ACC112 (cell line): ENCODE measurements around the gene CLIC5.

Experiments
- H2AFZ ChIP-seq: fragments of 200-600 bp; sonication (generic); one replicate; pipeline ENCODE4 v1.6.0; 2017; ENCODE audit warnings: antibody characterized with exemption, low read length; ENCODE audit not compliant: unreplicated experiment
- H3K27ac ChIP-seq: fragments of 200-600 bp; sonication (generic); 2 replicates; pipeline ENCODE4 v1.5.1; 2014; ENCODE audit warnings: low read depth, mild to moderate bottlenecking, antibody characterized with exemption, low read length, moderate library complexity
- H3K27me3 ChIP-seq: fragments of 200-600 bp; sonication (generic); 2 replicates; pipeline ENCODE4 v1.6.1; 2014; ENCODE audit warnings: mild to moderate bottlenecking, antibody characterized with exemption, low read length, moderate library complexity, mixed read lengths; ENCODE audit not compliant: insufficient read depth
- H3K36me3 ChIP-seq: fragments of 200-600 bp; sonication (generic); 2 replicates; pipeline ENCODE4 v1.6.1; 2016; ENCODE audit warnings: mild to moderate bottlenecking, antibody characterized with exemption, low read length, moderate library complexity, mixed read lengths; ENCODE audit not compliant: insufficient read depth
- H3K4me1 ChIP-seq: fragments of 200-600 bp; sonication (generic); one replicate; pipeline ENCODE4 v1.6.1; 2016; ENCODE audit warnings: low read length, mixed read lengths; ENCODE audit not compliant: insufficient read depth, unreplicated experiment, control insufficient read depth
- H3K4me3 ChIP-seq: fragments of 200-600 bp; sonication (generic); 2 replicates; pipeline ENCODE4 v1.5.1; 2014; ENCODE audit warnings: mild to moderate bottlenecking, low read depth, low read length
- H3K79me2 ChIP-seq: fragments of 200-600 bp; sonication (generic); one replicate; pipeline ENCODE4 v1.6.0; 2016; ENCODE audit warnings: low read length; ENCODE audit not compliant: control insufficient read depth, unreplicated experiment, insufficient read depth

The CLIC5 gene

GRCh38 chr6:46035242-46035641, 19.6 kb upstream of the CLIC5 start:
- no peak overlapping the region for H2AFZ ChIP-seq
- no peaks in the 10 kb centered on the region for H3K79me2 ChIP-seq
- no peak overlapping the region for H3K4me3 ChIP-seq
- no peaks in the 10 kb centered on the region for H3K36me3 ChIP-seq
- no peaks in the 10 kb centered on the region for H3K4me1 ChIP-seq
- H3K27ac ChIP-seq = no peak overlapping the region
- H3K27me3 ChIP-seq = peaks cover 4% of the 10 kb centered on the region; the same call in 1 of the 2 replicates

- H3K4me3 ChIP-seq = no peak overlapping the region
- no peaks in the 10 kb centered on the region for H3K4me1 ChIP-seq
- H3K36me3 ChIP-seq = no peaks in the 10 kb centered on the region
- H3K79me2 ChIP-seq = no peaks in the 10 kb centered on the region
- H2AFZ ChIP-seq = no peak overlapping the region
- no peak overlapping the region for H3K27ac ChIP-seq
- H3K27me3 ChIP-seq = peaks cover 17% of the 10 kb centered on the region
These were observed 16.7 kb upstream of the CLIC5 start for GRCh38 chr6:46032110-46032998.

GRCh38 chr6:46029602-46030001, 13.9 kb upstream of the CLIC5 start:
- H3K79me2 ChIP-seq = no peaks in the 10 kb centered on the region
- H2AFZ ChIP-seq = no peak overlapping the region
- peaks cover 17% of the 10 kb centered on the region for H3K27me3 ChIP-seq
- no peak overlapping the region for H3K27ac ChIP-seq
- H3K36me3 ChIP-seq = no peaks in the 10 kb centered on the region
- H3K4me3 ChIP-seq = no peak overlapping the region
- peaks cover under 1% of the 10 kb centered on the region for H3K4me1 ChIP-seq

- Histone ChIP-seq H3K36me3 (no peaks in the 10 kb centered on the region), H3K4me1 (peaks cover 28% of the 10 kb centered on the region), H2AFZ (no peak overlapping the region), H3K4me3 (no peak overlapping the region), H3K27me3 (peaks cover 17% of the 10 kb centered on the region), H3K27ac (no peak overlapping the region), H3K79me2 (no peaks in the 10 kb centered on the region)
These were observed 10.6 kb upstream of the CLIC5 start for GRCh38 chr6:46026307-46026706.

- Histone ChIP-seq H3K4me3 (no peak overlapping the region), H2AFZ (no peak overlapping the region), H3K27ac (no peak overlapping the region)
These were observed 9.9 kb upstream of the CLIC5 start for GRCh38 chr6:46025573-46025972.

DNA sequence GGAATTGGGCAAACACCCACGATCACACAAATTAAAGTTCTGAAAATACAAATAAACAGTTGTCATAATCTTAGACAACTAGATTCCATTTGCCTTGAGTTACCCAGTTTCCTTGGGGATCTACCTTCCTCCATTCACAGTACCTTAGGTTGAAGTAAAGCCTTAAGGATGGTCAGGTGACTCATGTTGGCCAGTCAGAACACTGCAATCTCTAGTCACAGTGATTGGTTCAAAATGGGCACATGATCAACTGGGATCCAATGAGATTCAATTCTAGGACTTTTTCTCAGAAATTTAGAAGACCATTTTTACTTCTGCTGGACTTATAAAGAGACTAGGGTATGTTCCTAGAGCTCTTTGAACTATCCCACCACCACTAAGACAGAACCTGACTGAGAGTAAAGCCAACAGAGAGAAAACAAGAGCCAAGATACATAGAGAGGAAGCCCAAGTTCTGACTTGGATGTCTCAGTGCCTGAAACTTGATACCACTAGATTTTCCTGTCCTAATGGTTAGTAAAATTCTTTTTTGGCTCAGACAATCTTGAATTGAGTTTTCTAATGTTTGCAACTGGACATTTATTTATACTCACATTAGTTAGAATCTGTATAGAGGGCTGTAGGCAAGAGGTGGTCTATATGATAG, 8.6 kb upstream of the CLIC5 start:
- Histone ChIP-seq H3K27ac (peak overlapping the region; percentile 37; the same call in 1 of the 2 replicates), H3K27me3 (peaks cover 9% of the 10 kb centered on the region), H3K4me1 (peaks cover 28% of the 10 kb centered on the region), H2AFZ (no peak overlapping the region), H3K36me3 (no peaks in the 10 kb centered on the region), H3K4me3 (peak overlapping the region; percentile 31; the same call in 1 of the 2 replicates), H3K79me2 (no peaks in the 10 kb centered on the region)

More at GRCh38 chr6:46025573-46025972, 9.9 kb upstream of the CLIC5 start:
- H3K4me1 ChIP-seq = peaks cover 28% of the 10 kb centered on the region
- H3K36me3 ChIP-seq = no peaks in the 10 kb centered on the region
- H3K79me2 ChIP-seq = no peaks in the 10 kb centered on the region
- H3K27me3 ChIP-seq = peaks cover 16% of the 10 kb centered on the region

DNA sequence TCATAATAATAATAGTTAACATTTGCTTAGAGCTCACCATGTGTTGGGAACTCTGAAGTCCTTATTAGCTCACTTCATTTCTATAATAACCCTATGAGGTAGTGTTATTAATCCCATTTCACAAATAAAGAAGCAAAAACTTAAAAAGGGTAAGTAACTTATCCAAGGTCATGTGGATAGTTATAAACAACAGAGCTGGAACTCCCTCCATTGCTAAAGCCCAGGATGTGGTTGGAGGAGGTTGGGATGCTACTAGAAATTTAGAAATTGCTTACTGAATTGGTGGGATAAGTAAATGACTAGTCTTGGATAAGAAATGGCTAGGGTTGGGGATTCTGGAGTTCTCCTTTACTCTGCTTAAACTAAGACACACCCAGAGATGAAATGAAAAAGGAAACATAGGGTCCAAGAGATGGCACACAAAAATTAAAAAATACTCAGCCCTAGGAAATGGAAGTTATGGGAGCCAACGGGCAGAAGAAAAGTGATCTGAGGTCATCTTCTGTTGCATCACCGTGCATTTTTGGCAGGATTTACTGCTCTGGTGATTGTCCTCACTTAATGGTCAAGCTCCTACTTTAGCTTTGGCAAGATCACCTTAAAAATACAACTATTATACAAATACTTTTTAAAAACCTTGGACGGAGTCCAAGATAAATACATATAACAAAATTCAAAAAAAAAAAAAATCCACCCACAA, 7.7 kb upstream of the CLIC5 start:
- Histone ChIP-seq H2AFZ (no peak overlapping the region), H3K27me3 (0 out of 2 replicates have a peak, but pooled peaks cover under 1% of the 10 kb centered on the region), H3K4me3 (peak overlapping the region; percentile 31; the same call in 1 of the 2 replicates), H3K4me1 (peaks cover 28% of the 10 kb centered on the region), H3K79me2 (no peaks in the 10 kb centered on the region), H3K27ac (peak overlapping the region; percentile 68), H3K36me3 (no peaks in the 10 kb centered on the region)

DNA sequence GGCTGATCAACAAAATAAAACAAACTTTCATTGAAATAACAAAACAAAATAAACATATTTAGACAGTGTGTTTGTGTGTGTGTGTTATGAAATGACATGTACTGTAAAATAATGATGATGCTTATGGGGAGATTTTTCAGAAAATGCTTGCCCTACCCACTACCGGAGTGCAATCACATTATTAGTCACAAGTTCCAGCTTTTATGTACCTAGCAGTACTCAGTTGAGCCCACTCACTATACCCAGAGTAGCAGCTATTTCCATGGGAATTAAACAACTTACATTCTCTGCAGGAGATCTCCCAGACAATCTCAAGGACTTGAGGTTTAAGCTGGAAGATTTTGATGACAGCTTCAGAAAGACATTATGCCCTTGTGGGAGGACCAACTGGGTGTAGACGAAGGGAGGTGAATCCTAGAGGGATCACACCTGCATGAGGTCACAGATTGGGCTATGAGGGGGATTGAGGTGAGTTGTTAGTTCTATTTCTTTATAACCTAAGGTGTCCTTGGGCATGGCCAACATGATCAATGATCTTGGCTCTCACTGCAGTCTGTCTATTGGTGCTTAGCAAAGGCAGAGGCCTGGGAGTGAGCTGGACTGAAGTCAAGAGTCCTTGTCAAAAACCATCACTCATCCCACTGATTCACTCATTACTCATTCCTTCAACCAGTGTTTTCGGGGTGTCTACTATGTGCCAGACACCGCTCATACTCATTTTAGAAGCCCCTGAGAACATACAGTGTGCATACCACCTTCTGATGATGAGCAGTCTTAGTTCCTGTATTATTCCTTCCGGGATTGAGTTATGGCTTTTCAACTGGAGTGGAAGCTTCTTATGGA, 6.7 kb upstream of the CLIC5 start:
- Histone ChIP-seq H3K4me1 (peaks cover 28% of the 10 kb centered on the region), H3K27ac (0 out of 2 replicates have a peak overlapping the region, but pooled peaks have one; percentile 68), H2AFZ (no peak overlapping the region)

DNA sequence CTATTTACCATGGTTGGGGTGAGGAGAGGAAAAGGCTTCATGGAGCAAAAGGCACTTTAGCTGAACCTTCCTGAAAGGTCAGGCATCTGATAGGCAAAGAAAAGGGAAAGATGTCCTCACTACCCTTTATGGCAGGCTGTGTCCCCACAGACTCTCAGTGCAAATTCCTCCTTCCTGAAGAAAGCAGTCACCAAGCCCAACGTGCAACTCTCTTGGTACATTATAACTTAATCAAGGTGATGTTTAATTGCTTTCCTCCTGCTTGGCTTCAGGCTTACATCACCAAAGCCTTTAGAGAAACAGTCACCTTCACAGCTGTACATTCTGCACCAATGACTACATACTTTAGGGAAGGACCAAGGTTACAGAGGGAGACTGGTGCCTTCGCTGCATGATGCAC, 2.1 kb upstream of the CLIC5 start:
- H3K4me1 ChIP-seq = peaks cover 9% of the 10 kb centered on the region
- no peak overlapping the region for H2AFZ ChIP-seq
- no peak overlapping the region for H3K4me3 ChIP-seq
- no peak overlapping the region for H3K27ac ChIP-seq
- no peaks in the 10 kb centered on the region for H3K36me3 ChIP-seq
- peaks cover 56% of the 10 kb centered on the region for H3K27me3 ChIP-seq
- H3K79me2 ChIP-seq = no peaks in the 10 kb centered on the region

More for the DNA sequence above, 6.7 kb upstream of the CLIC5 start:
- no peaks in the 10 kb centered on the region for H3K79me2 ChIP-seq
- no peaks in the 10 kb centered on the region for H3K36me3 ChIP-seq
- H3K4me3 ChIP-seq = no peak overlapping the region
- H3K27me3 ChIP-seq = peaks cover 10% of the 10 kb centered on the region
